ENCODE data around the gene ADRM1.

GRCh38 chr20:62263396-62263795 is 39.4 kb upstream of the ADRM1 start:
- no peak for TF ChIP-seq MXI1 (IDR thresholded peaks at IDR 0.05; ENCODE audit: low read depth, low read length)
- TF ChIP-seq EP300 (IDR thresholded peaks at IDR 0.05; ENCODE audit: borderline replicate concordance in 1 of 2, control insufficient read depth in 1 of 2, low read depth in 2 of 2, low read length in 2 of 2), result no peak
- no peak for TF ChIP-seq POLR2AphosphoS5 (IDR thresholded peaks at IDR 0.05; ENCODE audit: low read length)
- no peak for TF ChIP-seq CTCF (IDR thresholded peaks at IDR 0.05 in 2 of 3, conservative IDR thresholded peaks at IDR 0.05 in 1 of 3; ENCODE audit: control insufficient read depth in 2 of 3, extremely low read depth in 1 of 3, insufficient read depth in 1 of 3, low read depth in 3 of 3, low read length in 3 of 3)
- no peak for TF ChIP-seq TARDBP (IDR thresholded peaks at IDR 0.05; ENCODE audit: borderline replicate concordance)
- no peak for TF ChIP-seq POLR2AphosphoS2 (IDR thresholded peaks at IDR 0.05; ENCODE audit: low read depth, low read length)
- no peak for TF ChIP-seq REST (IDR thresholded peaks at IDR 0.05; ENCODE audit: low read depth, low read length)
- TF ChIP-seq TCF12 (IDR thresholded peaks at IDR 0.05; ENCODE audit: low read depth, low read length), result no peak
- TF ChIP-seq TAF1 (IDR thresholded peaks at IDR 0.05; ENCODE audit: borderline replicate concordance, low read depth, low read length), result no peak
- no peak for TF ChIP-seq CBX5 (IDR thresholded peaks at IDR 0.05; ENCODE audit: low read depth)
